ENCODE data around the gene OPA3.

DNA sequence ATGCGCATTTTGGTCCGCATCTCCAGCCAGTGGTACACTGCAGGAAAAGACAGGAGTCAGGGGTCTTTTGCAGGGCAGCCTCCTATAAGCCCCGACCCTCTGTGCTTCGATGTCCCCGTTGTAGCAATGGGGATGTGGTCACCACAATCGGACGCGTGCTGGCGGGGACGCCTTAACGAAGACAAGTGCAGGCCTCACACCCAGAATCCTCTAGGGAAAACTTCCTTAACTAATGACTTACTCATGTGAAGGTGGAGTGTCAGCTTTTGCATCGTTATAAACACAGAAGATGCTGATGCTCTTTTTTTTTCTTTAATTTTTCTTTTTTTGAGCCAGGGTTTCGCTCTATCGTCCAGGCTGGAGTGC, 55.2 kb downstream of the OPA3 start:
- TF ChIP-seq, protein P1, sequence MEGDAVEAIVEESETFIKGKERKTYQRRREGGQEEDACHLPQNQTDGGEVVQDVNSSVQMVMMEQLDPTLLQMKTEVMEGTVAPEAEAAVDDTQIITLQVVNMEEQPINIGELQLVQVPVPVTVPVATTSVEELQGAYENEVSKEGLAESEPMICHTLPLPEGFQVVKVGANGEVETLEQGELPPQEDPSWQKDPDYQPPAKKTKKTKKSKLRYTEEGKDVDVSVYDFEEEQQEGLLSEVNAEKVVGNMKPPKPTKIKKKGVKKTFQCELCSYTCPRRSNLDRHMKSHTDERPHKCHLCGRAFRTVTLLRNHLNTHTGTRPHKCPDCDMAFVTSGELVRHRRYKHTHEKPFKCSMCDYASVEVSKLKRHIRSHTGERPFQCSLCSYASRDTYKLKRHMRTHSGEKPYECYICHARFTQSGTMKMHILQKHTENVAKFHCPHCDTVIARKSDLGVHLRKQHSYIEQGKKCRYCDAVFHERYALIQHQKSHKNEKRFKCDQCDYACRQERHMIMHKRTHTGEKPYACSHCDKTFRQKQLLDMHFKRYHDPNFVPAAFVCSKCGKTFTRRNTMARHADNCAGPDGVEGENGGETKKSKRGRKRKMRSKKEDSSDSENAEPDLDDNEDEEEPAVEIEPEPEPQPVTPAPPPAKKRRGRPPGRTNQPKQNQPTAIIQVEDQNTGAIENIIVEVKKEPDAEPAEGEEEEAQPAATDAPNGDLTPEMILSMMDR (IDR thresholded peaks at IDR 0.05; ENCODE audit: insufficient read depth, low read length): no peak
- no peak; the same call in 1 of the 2 replicates for TF ChIP-seq POLR2AphosphoS5 (IDR thresholded peaks at IDR 0.05; ENCODE audit: low read depth)

Data from HL-60 (cell line).